Sigmoid colon (tissue), 7 donors: Measurements from ENCODE around the gene GABRE. TPM values are rescaled to one million over a fixed set of nuclear protein-coding genes. Genes with fewer than 3 reads are reported as not detected.
"Not testable (repeated sequence)": the region's sequence is repeated elsewhere in the genome, so short reads cannot be mapped to it uniquely, and the experiment has no call there.

Source experiments
- DNase-seq: peaks from one replicate; pipeline ENCODE4 v3.0.0-alpha.2; 2019
- H3K27ac ChIP-seq, 4 donors: fragments of 200-600 bp; sonication (generic); one replicate each; pipeline ENCODE4 v1.5.1; 2016 to 2019; ENCODE audit warnings: mild to moderate bottlenecking in 1 of 4
- H3K27me3 ChIP-seq, 3 donors: fragments of 200-600 bp; sonication (generic); one replicate each; pipeline ENCODE4 v1.5.1; 2019; ENCODE audit warnings: mild to moderate bottlenecking in 1 of 3
- H3K36me3 ChIP-seq, 4 donors: fragments of 200-600 bp; sonication (generic); one replicate each; pipeline ENCODE4 v1.5.1; 2016 to 2019
- H3K4me1 ChIP-seq, 4 donors: fragments of 200-600 bp; sonication (generic); one replicate each; pipeline ENCODE4 v1.5.1; 2017 to 2019
- H3K4me3 ChIP-seq, 4 donors: fragments of 200-600 bp; sonication (generic); one replicate each; pipeline ENCODE4 v1.5.1; 2017 to 2019; ENCODE audit warnings: mild to moderate bottlenecking in 2 of 4, moderate library complexity in 1 of 4
- H3K9me3 ChIP-seq, 4 donors: fragments of 200-600 bp in 3 of 4; sonication (generic) in 3 of 4; one replicate each; pipeline versions ENCODE4 v1.5.1 to v1.6.1; 2013 to 2019
- EP300 ChIP-seq, 4 donors: sonication (generic); formaldehyde crosslinking; IDR thresholded peaks; one replicate each; pipeline ENCODE4 v1.6.1; 2017; ENCODE audit warnings: antibody characterized with exemption in 4 of 4
- POLR2A ChIP-seq, 2 donors: fragments of 450-650 bp; IDR thresholded peaks; one replicate each; pipeline ENCODE4 v1.6.1; 2016; ENCODE audit warnings: antibody characterized with exemption in 2 of 2, mild to moderate bottlenecking in 2 of 2, moderate library complexity in 2 of 2
- POLR2AphosphoS5 ChIP-seq, 4 donors: sonication (generic); formaldehyde crosslinking; IDR thresholded peaks; one replicate each; pipeline ENCODE4 v1.6.1; 2017; ENCODE audit warnings: antibody characterized with exemption in 4 of 4
- WGBS, 2 donors: extraction: QIAGEN DNeasy Blood & Tissue Kit; methylation state at CpG; one replicate each; pipeline ENCODE4 v1.1.7; 2013; 5-methylcytosine and 5-hydroxymethylcytosine counted together
- intact Hi-C: fragments of 100-400 bp; cut with DNase I; formaldehyde crosslinking; loops from one replicate; pipeline ENCODE4 v1.15.1; 2023
- polyA plus RNA-seq, 3 donors: library from polyadenylated mRNA; stranded (reverse); fragments of 200-250 nt; gene quantifications; one replicate each; pipeline ENCODE4 v1.2.3, GENCODE V29; 2013
- total RNA-seq, 4 donors: library from RNA; depleted of rRNA; stranded (reverse); fragments of >200 nt; gene quantifications; one replicate each; pipeline ENCODE4 v1.1.0, GENCODE V29; 2016
- TF ChIP-seq, protein P1 (sequence below), 4 experiments: fragments of 450-650 bp in 3 of 4; fragments of 200-600 bp in 1 of 4; IDR thresholded peaks; one replicate each; pipeline ENCODE4 v1.5.1; 2016 to 2019; ENCODE audit warnings: antibody characterized with exemption in 4 of 4, mild to moderate bottlenecking in 3 of 4, moderate library complexity in 2 of 4
- donor health status: healthy with polysubstance abuse.
- donor health status: Bipolar disorder and iron deficiency.
- donor health status: healthy.

GABRE gene
- total and polyA plus RNA-seq, 7 donors: 0.23 to 18.0 (median 5.4) TPM

- TF ChIP-seq EP300 (IDR thresholded peaks at IDR 0.05) (no peak), POLR2AphosphoS5 (IDR thresholded peaks at IDR 0.05) (no peak), POLR2A (IDR thresholded peaks at IDR 0.05) (no peak)
- TF ChIP-seq, protein P1, sequence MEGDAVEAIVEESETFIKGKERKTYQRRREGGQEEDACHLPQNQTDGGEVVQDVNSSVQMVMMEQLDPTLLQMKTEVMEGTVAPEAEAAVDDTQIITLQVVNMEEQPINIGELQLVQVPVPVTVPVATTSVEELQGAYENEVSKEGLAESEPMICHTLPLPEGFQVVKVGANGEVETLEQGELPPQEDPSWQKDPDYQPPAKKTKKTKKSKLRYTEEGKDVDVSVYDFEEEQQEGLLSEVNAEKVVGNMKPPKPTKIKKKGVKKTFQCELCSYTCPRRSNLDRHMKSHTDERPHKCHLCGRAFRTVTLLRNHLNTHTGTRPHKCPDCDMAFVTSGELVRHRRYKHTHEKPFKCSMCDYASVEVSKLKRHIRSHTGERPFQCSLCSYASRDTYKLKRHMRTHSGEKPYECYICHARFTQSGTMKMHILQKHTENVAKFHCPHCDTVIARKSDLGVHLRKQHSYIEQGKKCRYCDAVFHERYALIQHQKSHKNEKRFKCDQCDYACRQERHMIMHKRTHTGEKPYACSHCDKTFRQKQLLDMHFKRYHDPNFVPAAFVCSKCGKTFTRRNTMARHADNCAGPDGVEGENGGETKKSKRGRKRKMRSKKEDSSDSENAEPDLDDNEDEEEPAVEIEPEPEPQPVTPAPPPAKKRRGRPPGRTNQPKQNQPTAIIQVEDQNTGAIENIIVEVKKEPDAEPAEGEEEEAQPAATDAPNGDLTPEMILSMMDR (IDR thresholded peaks at IDR 0.05): no peak
- H3K27me3 ChIP-seq: no peaks in the 10 kb centered on the region
- H3K27ac ChIP-seq: no peak overlapping the region
- DNase-seq: no peak
- H3K4me3 ChIP-seq: no peak overlapping the region
- H3K4me1 ChIP-seq: no peaks in the 10 kb centered on the region
- intact Hi-C loops: no loop called here
- WGBS, 2 donors: 93 to 94% methylated on average over 12 of the region's 12 CpGs
- no peaks in the 10 kb centered on the region for H3K9me3 ChIP-seq
- no peaks in the 10 kb centered on the region for H3K36me3 ChIP-seq
Observed at GRCh38 chrX:151920101-151920500, 54.4 kb downstream of the GABRE start.

- H3K4me3 ChIP-seq: no peak overlapping the region
- no peaks in the 10 kb centered on the region for H3K36me3 ChIP-seq
- 94 to 95% methylated on average over 11 of the region's 11 CpGs for WGBS, 2 donors
- DNase-seq: no peak
- H3K27me3 ChIP-seq: no peaks in the 10 kb centered on the region
- H3K9me3 ChIP-seq: no peaks in the 10 kb centered on the region
- intact Hi-C loops: no loop called here
- H3K4me1 ChIP-seq: no peaks in the 10 kb centered on the region
- H3K27ac ChIP-seq: no peak overlapping the region
- TF ChIP-seq EP300 (IDR thresholded peaks at IDR 0.05) (no peak), POLR2AphosphoS5 (IDR thresholded peaks at IDR 0.05) (no peak), POLR2A (IDR thresholded peaks at IDR 0.05) (no peak)
- TF ChIP-seq, protein P1 (IDR thresholded peaks at IDR 0.05): no peak
Observed at GRCh38 chrX:151919610-151920009, 54.9 kb downstream of the GABRE start.

DNA sequence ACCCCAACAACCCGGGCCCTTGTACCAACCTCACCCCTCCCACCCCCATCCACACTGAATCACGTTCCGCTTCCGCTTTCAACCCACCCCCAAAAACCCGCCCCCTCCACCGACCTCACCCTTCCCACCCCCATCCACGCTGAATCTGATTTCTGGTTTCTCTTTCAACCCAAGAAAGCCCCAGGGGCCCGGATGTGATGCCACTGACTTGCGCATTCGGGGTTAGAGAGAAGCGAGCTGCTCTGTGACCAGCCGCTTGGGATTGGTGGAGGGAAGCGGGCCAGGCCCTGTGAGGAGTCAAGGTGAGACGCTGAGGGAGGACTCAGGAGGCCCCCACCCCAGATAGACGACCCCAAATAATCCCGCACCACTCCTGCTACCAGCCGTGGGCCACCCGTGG, 55.7 kb downstream of the GABRE start:
- H3K36me3 ChIP-seq, H3K4me3 ChIP-seq, H3K4me1 ChIP-seq, DNase-seq, H3K27me3 ChIP-seq, H3K9me3 ChIP-seq, H3K27ac ChIP-seq, intact Hi-C loops: not testable (repeated sequence)
- WGBS, 2 donors: 95 to 96% methylated on average over 17 to 18 of the region's 18 CpGs

DNA sequence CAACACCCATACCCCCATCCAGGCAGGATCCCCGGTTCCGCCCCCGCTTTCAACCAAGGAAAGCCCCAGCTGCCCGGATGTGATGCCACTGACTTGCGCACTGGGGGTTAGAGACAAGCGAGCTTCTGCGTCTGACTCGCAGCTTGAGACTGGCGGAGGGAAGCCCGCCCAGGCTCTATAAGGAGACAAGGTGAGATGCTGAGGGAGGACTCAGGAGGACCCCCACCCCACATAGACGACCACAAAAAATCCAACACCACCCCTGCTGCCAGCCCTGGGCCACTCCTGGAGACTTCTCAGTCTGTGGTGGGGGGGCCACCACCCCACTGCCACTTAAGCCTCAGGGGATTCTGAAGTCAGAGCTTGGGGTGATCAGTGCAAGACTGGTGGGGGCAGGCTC, 61.7 kb downstream of the GABRE start, which contains the start of gene MAGEA4:
TSS of gene MAGEA4 (plus strand) at position 110 of the 400 bp plus-strand sequence. CDS start 10,776 bp downstream, outside the sequence.
- H3K9me3 ChIP-seq: no peaks in the 10 kb centered on the region
- TF ChIP-seq POLR2A (IDR thresholded peaks at IDR 0.05): no peak
- no peak for TF ChIP-seq EP300 (IDR thresholded peaks at IDR 0.05)
- TF ChIP-seq, protein P1 (IDR thresholded peaks at IDR 0.05): no peak
- TF ChIP-seq POLR2AphosphoS5 (IDR thresholded peaks at IDR 0.05): no peak
- no peaks in the 10 kb centered on the region for H3K27me3 ChIP-seq
- no peak within 1 kb of the TSS for H3K4me3 ChIP-seq
- intact Hi-C loops: no loop called here
- 91 to 95% methylated on average over 11 of the region's 11 CpGs for WGBS, 2 donors
- no peaks in the 10 kb centered on the region for H3K4me1 ChIP-seq
- DNase-seq: no peak
- no peaks in the 10 kb centered on the region for H3K36me3 ChIP-seq
- H3K27ac ChIP-seq: no peak within 1 kb of the TSS

DNA sequence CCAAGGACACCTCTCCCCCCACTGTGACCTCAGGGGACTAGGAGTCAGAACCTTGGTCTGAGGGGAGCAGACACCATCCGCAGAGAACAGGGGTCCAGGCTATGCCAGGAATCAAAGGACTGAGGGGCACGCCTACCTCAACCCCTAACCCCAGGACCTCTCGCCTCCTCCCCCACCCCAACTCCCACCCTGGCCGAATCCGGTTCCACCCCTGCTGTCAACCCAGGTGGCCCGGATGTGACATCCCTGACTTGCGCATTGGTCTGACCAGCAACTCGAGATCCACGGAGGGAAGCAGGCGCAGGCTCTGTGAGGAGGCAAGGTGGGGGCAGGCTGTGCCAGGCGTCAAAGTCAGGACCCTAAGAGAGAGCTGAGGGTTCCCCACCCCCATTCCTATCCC, 62.3 kb downstream of the GABRE start:
- Histone ChIP-seq H3K27me3 (no peaks in the 10 kb centered on the region), H3K27ac (no peak overlapping the region), H3K4me1 (no peaks in the 10 kb centered on the region), H3K36me3 (no peaks in the 10 kb centered on the region), H3K4me3 (no peak overlapping the region), H3K9me3 (no peaks in the 10 kb centered on the region)
- TF ChIP-seq, protein P1 (IDR thresholded peaks at IDR 0.05): no peak
- no peak for TF ChIP-seq EP300 (IDR thresholded peaks at IDR 0.05)
- TF ChIP-seq POLR2AphosphoS5 (IDR thresholded peaks at IDR 0.05): no peak
- no peak for TF ChIP-seq POLR2A (IDR thresholded peaks at IDR 0.05)
- 78 to 94% methylated on average over 11 of the region's 11 CpGs for WGBS, 2 donors
- DNase-seq: peak; percentile 46
- intact Hi-C loops: no loop called here
